Measurements from ENCODE around the gene CLEC7A. TPM values are rescaled to one million over a fixed set of nuclear protein-coding genes. Genes with fewer than 3 reads are reported as not detected.

Gene CLEC7A
- total RNA-seq, 1 donor from 2014 or later, result 1.1 TPM

DNA sequence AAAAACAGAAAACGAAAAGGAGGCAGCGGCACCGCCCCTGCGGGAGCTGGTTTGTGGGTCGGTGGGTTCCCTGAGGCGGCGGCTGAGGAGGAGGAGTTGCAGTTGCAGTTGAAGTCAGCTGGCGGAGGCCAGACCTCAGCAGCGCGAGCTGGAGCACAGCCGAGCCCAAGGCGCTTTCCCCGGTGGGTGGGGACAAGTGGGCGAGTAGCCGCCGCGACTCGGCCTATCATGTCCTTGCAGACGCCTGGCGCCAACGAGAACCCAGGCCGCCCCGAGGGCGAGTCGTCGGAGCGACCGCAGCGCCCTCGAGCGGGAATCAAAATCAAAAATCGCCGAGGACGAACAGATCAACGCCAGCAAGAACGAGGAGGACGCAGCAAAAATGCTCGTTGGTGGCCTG, 18.5 kb downstream of the CLEC7A start:
- Mint-ChIP-seq H3K4me3 (ENCODE audit: unreplicated experiment) (no peak overlapping the region), H3K27me3 (ENCODE audit: low read depth, unreplicated experiment) (no peaks in the 10 kb centered on the region), H3K9me3 (ENCODE audit: unreplicated experiment) (peaks cover 2% of the 10 kb centered on the region), H3K27ac (ENCODE audit: unreplicated experiment) (no peak overlapping the region), H3K4me1 (ENCODE audit: low read depth, unreplicated experiment) (no peaks in the 10 kb centered on the region), H3K36me3 (ENCODE audit: low read depth, unreplicated experiment) (no peaks in the 10 kb centered on the region)
- H3K4me2 ChIP-seq (ENCODE audit: low read length), result no peak overlapping the region
- FAIRE-seq (no peak), DNase-seq (ENCODE audit: low read depth) (no peak)
- H2AFZ ChIP-seq (ENCODE audit: low read depth, low read length), result no peak overlapping the region
- H3K27ac ChIP-seq (ENCODE audit: low read depth, low read length), result no peak overlapping the region
- H3K79me2 ChIP-seq (ENCODE audit: insufficient read depth, low read length), result no peaks in the 10 kb centered on the region
- H3K9me3 ChIP-seq (ENCODE audit: insufficient read depth, low read depth, low read length), result no peaks in the 10 kb centered on the region
- no peak overlapping the region for H3K4me3 ChIP-seq (ENCODE audit: insufficient read depth, low read depth, low read length)
- H3K9ac ChIP-seq (ENCODE audit: low read length), result no peak overlapping the region
- H3K36me3 ChIP-seq (ENCODE audit: insufficient read depth, low read length), result no peaks in the 10 kb centered on the region
- no peaks in the 10 kb centered on the region for H3K27me3 ChIP-seq (ENCODE audit: insufficient read depth, low read length)
- no peaks in the 10 kb centered on the region for H4K20me1 ChIP-seq (ENCODE audit: insufficient read depth, low read length)
- TF ChIP-seq EZH2 (IDR thresholded peaks at IDR 0.05; ENCODE audit: insufficient read depth, low read length), result no peak
- TF ChIP-seq, protein P1, sequence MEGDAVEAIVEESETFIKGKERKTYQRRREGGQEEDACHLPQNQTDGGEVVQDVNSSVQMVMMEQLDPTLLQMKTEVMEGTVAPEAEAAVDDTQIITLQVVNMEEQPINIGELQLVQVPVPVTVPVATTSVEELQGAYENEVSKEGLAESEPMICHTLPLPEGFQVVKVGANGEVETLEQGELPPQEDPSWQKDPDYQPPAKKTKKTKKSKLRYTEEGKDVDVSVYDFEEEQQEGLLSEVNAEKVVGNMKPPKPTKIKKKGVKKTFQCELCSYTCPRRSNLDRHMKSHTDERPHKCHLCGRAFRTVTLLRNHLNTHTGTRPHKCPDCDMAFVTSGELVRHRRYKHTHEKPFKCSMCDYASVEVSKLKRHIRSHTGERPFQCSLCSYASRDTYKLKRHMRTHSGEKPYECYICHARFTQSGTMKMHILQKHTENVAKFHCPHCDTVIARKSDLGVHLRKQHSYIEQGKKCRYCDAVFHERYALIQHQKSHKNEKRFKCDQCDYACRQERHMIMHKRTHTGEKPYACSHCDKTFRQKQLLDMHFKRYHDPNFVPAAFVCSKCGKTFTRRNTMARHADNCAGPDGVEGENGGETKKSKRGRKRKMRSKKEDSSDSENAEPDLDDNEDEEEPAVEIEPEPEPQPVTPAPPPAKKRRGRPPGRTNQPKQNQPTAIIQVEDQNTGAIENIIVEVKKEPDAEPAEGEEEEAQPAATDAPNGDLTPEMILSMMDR (IDR thresholded peaks at IDR 0.05; ENCODE audit: insufficient read depth, low read depth, low read length), result no peak
- H3K4me1 ChIP-seq (ENCODE audit: insufficient read depth, low read length), result no peaks in the 10 kb centered on the region

DNA sequence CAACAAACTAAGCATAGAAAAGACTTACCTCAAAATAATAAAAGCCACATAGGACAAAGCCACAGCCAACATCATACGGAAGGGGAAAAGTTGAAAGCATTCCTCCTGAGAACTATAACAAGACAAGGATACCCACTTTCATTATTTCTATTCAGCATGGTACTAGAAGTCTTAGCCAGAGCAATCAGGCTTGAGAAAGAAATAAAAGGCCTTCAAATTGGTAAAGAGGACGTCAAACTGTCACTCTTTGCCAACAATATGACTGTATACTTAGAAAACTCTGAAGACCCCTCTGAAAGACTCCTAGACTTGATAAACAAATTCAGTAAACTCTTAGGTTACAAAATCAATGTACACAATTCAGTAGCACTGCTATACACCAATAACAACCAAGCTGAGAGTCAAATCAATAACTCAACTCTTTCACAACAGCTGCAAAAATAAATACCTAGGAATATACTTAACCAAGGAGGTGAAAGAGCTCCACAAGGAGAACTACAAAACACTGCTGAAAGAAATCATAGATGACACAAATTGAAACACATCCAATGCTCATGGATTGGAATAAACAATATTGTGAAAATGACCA, 19.6 kb downstream of the CLEC7A start:
- no peak overlapping the region for H3K27ac Mint-ChIP-seq (ENCODE audit: unreplicated experiment)
- H3K4me1 ChIP-seq (ENCODE audit: insufficient read depth, low read length), result no peaks in the 10 kb centered on the region
- no peaks in the 10 kb centered on the region for H3K27me3 ChIP-seq (ENCODE audit: insufficient read depth, low read length)
- no peak overlapping the region for H3K9ac ChIP-seq (ENCODE audit: low read length)
- no peaks in the 10 kb centered on the region for H3K36me3 ChIP-seq (ENCODE audit: insufficient read depth, low read length)
- no peak overlapping the region for H3K4me2 ChIP-seq (ENCODE audit: low read length)
- H3K4me1 Mint-ChIP-seq (ENCODE audit: low read depth, unreplicated experiment), result no peaks in the 10 kb centered on the region
- H3K27ac ChIP-seq (ENCODE audit: low read depth, low read length), result no peak overlapping the region
- H3K27me3 Mint-ChIP-seq (ENCODE audit: low read depth, unreplicated experiment), result peaks cover 2% of the 10 kb centered on the region
- H4K20me1 ChIP-seq (ENCODE audit: insufficient read depth, low read length), result no peaks in the 10 kb centered on the region
- DNase-seq (ENCODE audit: low read depth) (no peak), FAIRE-seq (peak; percentile 56)
- H3K9me3 ChIP-seq (ENCODE audit: insufficient read depth, low read depth, low read length), result no peaks in the 10 kb centered on the region
- H3K9me3 Mint-ChIP-seq (ENCODE audit: unreplicated experiment), result peaks cover 2% of the 10 kb centered on the region
- H3K4me3 ChIP-seq (ENCODE audit: insufficient read depth, low read depth, low read length), result no peak overlapping the region
- H3K4me3 Mint-ChIP-seq (ENCODE audit: unreplicated experiment), result no peak overlapping the region
- TF ChIP-seq EZH2 (IDR thresholded peaks at IDR 0.05; ENCODE audit: insufficient read depth, low read length), result no peak
- TF ChIP-seq, protein P1 (IDR thresholded peaks at IDR 0.05; ENCODE audit: insufficient read depth, low read depth, low read length), result no peak
- H3K36me3 Mint-ChIP-seq (ENCODE audit: low read depth, unreplicated experiment), result no peaks in the 10 kb centered on the region
- H2AFZ ChIP-seq (ENCODE audit: low read depth, low read length), result no peak overlapping the region
- no peaks in the 10 kb centered on the region for H3K79me2 ChIP-seq (ENCODE audit: insufficient read depth, low read length)

DNA sequence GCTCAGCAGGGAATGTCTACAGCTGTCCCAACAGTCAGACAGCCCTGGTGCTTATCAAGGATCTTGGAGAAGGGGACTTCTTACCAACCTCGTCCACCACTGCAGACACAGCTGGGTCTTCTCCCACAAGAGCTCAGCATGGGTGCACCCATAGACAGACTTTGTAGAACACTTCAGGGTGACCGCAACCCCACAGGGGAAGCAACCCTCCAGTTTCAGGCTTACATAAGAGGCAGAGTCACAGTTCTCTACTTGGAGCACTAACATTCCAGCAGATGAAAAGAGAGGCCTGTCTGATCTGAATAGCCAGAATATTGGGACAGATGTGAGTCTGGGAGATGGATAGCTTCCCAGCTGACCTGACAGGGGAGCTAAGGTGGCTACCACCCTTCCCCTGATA, 27.7 kb downstream of the CLEC7A start:
- Histone ChIP-seq H3K4me3 (ENCODE audit: insufficient read depth, low read depth, low read length) (no peak overlapping the region), H3K79me2 (ENCODE audit: insufficient read depth, low read length) (no peaks in the 10 kb centered on the region), H3K4me1 (ENCODE audit: insufficient read depth, low read length) (no peaks in the 10 kb centered on the region), H3K36me3 (ENCODE audit: insufficient read depth, low read length) (no peaks in the 10 kb centered on the region), H4K20me1 (ENCODE audit: insufficient read depth, low read length) (no peaks in the 10 kb centered on the region), H3K27ac (ENCODE audit: low read depth, low read length) (no peak overlapping the region), H2AFZ (ENCODE audit: low read depth, low read length) (no peak overlapping the region), H3K4me2 (ENCODE audit: low read length) (no peak overlapping the region), H3K9ac (ENCODE audit: low read length) (no peak overlapping the region), H3K27me3 (ENCODE audit: insufficient read depth, low read length) (no peaks in the 10 kb centered on the region), H3K9me3 (ENCODE audit: insufficient read depth, low read depth, low read length) (no peaks in the 10 kb centered on the region)
- Mint-ChIP-seq H3K27me3 (ENCODE audit: low read depth, unreplicated experiment) (peaks cover 2% of the 10 kb centered on the region), H3K36me3 (ENCODE audit: low read depth, unreplicated experiment) (no peaks in the 10 kb centered on the region), H3K4me1 (ENCODE audit: low read depth, unreplicated experiment) (no peaks in the 10 kb centered on the region), H3K9me3 (ENCODE audit: unreplicated experiment) (peaks cover 6% of the 10 kb centered on the region), H3K4me3 (ENCODE audit: unreplicated experiment) (no peak overlapping the region), H3K27ac (ENCODE audit: unreplicated experiment) (no peak overlapping the region)
- FAIRE-seq, result no peak
- DNase-seq (ENCODE audit: low read depth), result no peak
- no peak for TF ChIP-seq EZH2 (IDR thresholded peaks at IDR 0.05; ENCODE audit: insufficient read depth, low read length)
- TF ChIP-seq, protein P1 (IDR thresholded peaks at IDR 0.05; ENCODE audit: insufficient read depth, low read depth, low read length), result no peak

Measured in astrocyte (in vitro differentiated cells and primary cell).